ENCODE data around the gene DOCK6. TPM values are rescaled to one million over a fixed set of nuclear protein-coding genes. Genes with fewer than 3 reads are reported as not detected.

Gene DOCK6
- total and polyA plus RNA-seq, 2 of the 13 experiments (the other 11 are each of a cell fraction or from before 2014, with no cell fraction given): 5.4 to 38.1 TPM

- no peaks in the 10 kb centered on the region; the same call in 1 of the 2 replicates for H4K20me1 ChIP-seq (ENCODE audit: insufficient read depth, low read length)
- H3K27ac ChIP-seq (ENCODE audit: extremely low read length, insufficient read depth, low read length): peak overlapping the region; percentile 25
- no peak overlapping the region for H2AFZ ChIP-seq (ENCODE audit: low read length)
- in situ Hi-C loops (cut with HindIII; ENCODE audit: extremely low pct_ligation_motif_present, low pct_unique_long_range_greater_than_20kb): no loop called here
- peak; percentile 61 for DNase-seq (ENCODE audit: low spot score)
- peaks cover 10% of the 10 kb centered on the region for H3K79me2 ChIP-seq (ENCODE audit: insufficient read depth, low read length)
- H3K4me2 ChIP-seq (ENCODE audit: low read depth, low read length): peak overlapping the region; percentile 43
- no peak for FAIRE-seq
- WGBS (ENCODE audit: low lambda C conversion rate): 16% methylated on average over 22 of the region's 48 CpGs
- POLR2A ChIA-PET: interaction anchor here (1.4 kb wide), 1 partner anchor 131 kb away, joined by 5 read pairs; the partner anchor contains the start of gene SWSAP1
- H3K4me1 ChIP-seq (ENCODE audit: insufficient read depth, low read length): peaks cover 55% of the 10 kb centered on the region
- no peak overlapping the region for H3K9ac ChIP-seq (ENCODE audit: insufficient read depth, low read depth, low read length)
- no peak overlapping the region; a peak in 1 of 6 replicates for H3K4me3 ChIP-seq (replicated peaks in 1 of 3; ENCODE audit: insufficient read depth in 1 of 3, low read depth in 2 of 3, low read length in 3 of 3)
- no TSS peak for BruUV-seq (replicated peaks)
- H3K36me3 ChIP-seq (replicated peaks in 1 of 2; ENCODE audit: control insufficient read depth in 1 of 2, insufficient read depth in 2 of 2, low read length in 2 of 2): peaks cover 3 to 9% of the 10 kb centered on the region in 2 experiments; a peak in 3 of 5 replicates
- CTCF ChIA-PET (ENCODE audit: low intra/inter-chr PET ratio, low total read pairs): no interaction called here
- H3K9me3 ChIP-seq (ENCODE audit: low read length): no peaks in the 10 kb centered on the region
- intact Hi-C loops (cut with micrococcal nuclease; ENCODE audit: unreplicated experiment): loop anchor here (2.0 kb wide), 1 partner anchor 22 kb away; no protein-coding TSS in a partner anchor
- H3K27me3 ChIP-seq (ENCODE audit: control insufficient read depth in 1 of 2, insufficient read depth in 2 of 2, low read length in 2 of 2): no peaks in the 10 kb centered on the region
- ATAC-seq: peak; percentile 76
- TF ChIP-seq ZNF75D (CRISPR knock-in tag; IDR thresholded peaks at IDR 0.05; ENCODE audit: borderline replicate concordance) (no peak), SMAD9 (CRISPR knock-in tag; IDR thresholded peaks at IDR 0.05) (no peak), ZFY (CRISPR knock-in tag; IDR thresholded peaks at IDR 0.05) (0 out of 2 replicates have a peak, but pooled peaks have one; percentile 25), ZNF136 (CRISPR knock-in tag; IDR thresholded peaks at IDR 0.05; ENCODE audit: low read depth) (no peak), MAFK (conservative IDR thresholded peaks at IDR 0.05 in 1 of 2, IDR thresholded peaks at IDR 0.05 in 1 of 2; ENCODE audit: low read length in 2 of 2) (peak; percentile 69 to 75), HOXA9 (CRISPR knock-in tag; IDR thresholded peaks at IDR 0.05; ENCODE audit: borderline replicate concordance) (no peak), YEATS2 (CRISPR knock-in tag; IDR thresholded peaks at IDR 0.05; ENCODE audit: borderline replicate concordance) (0 out of 2 replicates have a peak, but pooled peaks have one; percentile 14), FOXO1 (CRISPR knock-in tag; IDR thresholded peaks at IDR 0.05) (no peak; the same call in 1 of the 2 replicates), TBX2 (CRISPR knock-in tag; IDR thresholded peaks at IDR 0.05; ENCODE audit: borderline replicate concordance) (peak; percentile 39; the same call in 1 of the 2 replicates), ELF3 (CRISPR knock-in tag; IDR thresholded peaks at IDR 0.05) (peak; percentile 12; the same call in 1 of the 2 replicates), GATAD1 (CRISPR knock-in tag; IDR thresholded peaks at IDR 0.05) (no peak; the same call in 1 of the 2 replicates), ZNF225 (CRISPR knock-in tag; IDR thresholded peaks at IDR 0.05) (0 out of 2 replicates have a peak, but pooled peaks have one; percentile 23), ATF7 (IDR thresholded peaks at IDR 0.05) (no peak), ATF7 (CRISPR knock-in tag; IDR thresholded peaks at IDR 0.05) (no peak), KAT8 (CRISPR knock-in tag; IDR thresholded peaks at IDR 0.05) (peak; percentile 20; the same call in 1 of the 2 replicates), CBX5 (CRISPR knock-in tag; IDR thresholded peaks at IDR 0.05; ENCODE audit: borderline replicate concordance) (peak; percentile 52; the same call in 1 of the 2 replicates)
- TF ChIP-seq, protein P1, sequence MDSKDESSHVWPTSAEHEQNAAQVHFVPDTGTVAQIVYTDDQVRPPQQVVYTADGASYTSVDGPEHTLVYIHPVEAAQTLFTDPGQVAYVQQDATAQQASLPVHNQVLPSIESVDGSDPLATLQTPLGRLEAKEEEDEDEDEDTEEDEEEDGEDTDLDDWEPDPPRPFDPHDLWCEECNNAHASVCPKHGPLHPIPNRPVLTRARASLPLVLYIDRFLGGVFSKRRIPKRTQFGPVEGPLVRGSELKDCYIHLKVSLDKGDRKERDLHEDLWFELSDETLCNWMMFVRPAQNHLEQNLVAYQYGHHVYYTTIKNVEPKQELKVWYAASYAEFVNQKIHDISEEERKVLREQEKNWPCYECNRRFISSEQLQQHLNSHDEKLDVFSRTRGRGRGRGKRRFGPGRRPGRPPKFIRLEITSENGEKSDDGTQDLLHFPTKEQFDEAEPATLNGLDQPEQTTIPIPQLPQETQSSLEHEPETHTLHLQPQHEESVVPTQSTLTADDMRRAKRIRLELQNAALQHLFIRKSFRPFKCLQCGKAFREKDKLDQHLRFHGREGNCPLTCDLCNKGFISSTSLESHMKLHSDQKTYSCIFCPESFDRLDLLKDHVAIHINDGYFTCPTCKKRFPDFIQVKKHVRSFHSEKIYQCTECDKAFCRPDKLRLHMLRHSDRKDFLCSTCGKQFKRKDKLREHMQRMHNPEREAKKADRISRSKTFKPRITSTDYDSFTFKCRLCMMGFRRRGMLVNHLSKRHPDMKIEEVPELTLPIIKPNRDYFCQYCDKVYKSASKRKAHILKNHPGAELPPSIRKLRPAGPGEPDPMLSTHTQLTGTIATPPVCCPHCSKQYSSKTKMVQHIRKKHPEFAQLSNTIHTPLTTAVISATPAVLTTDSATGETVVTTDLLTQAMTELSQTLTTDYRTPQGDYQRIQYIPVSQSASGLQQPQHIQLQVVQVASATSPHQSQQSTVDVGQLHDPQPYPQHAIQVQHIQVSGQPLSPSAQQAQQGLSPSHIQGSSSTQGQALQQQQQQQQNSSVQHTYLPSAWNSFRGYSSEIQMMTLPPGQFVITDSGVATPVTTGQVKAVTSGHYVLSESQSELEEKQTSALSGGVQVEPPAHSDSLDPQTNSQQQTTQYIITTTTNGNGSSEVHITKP (CRISPR knock-in tag; IDR thresholded peaks at IDR 0.05; ENCODE audit: low read depth): no peak
- TF ChIP-seq, protein P2, sequence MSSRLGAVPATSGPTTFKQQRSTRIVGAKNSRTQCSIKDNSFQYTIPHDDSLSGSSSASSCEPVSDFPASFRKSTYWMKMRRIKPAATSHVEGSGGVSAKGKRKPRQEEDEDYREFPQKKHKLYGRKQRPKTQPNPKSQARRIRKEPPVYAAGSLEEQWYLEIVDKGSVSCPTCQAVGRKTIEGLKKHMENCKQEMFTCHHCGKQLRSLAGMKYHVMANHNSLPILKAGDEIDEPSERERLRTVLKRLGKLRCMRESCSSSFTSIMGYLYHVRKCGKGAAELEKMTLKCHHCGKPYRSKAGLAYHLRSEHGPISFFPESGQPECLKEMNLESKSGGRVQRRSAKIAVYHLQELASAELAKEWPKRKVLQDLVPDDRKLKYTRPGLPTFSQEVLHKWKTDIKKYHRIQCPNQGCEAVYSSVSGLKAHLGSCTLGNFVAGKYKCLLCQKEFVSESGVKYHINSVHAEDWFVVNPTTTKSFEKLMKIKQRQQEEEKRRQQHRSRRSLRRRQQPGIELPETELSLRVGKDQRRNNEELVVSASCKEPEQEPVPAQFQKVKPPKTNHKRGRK (CRISPR knock-in tag; IDR thresholded peaks at IDR 0.05): no peak
These were observed 19.2 kb downstream of the DOCK6 start for GRCh38 chr19:11242864-11243797.

Measured in HepG2 (cell line).